SK-N-SH treated with all-trans-retinoic acid at 6 μM for 48 hours (cell line): ENCODE results near the gene INHBC.

Experiments used
- ISL1 ChIP-seq: fragments of 250-450 bp; sonication (Bioruptor Pico); IDR thresholded peaks from 2 replicates; pipeline ENCODE4 v2.1.2; 2022; ENCODE audit warnings: mild to moderate bottlenecking, moderate library complexity
- OSR1 ChIP-seq: fragments of 250-450 bp; sonication (Bioruptor Pico); IDR thresholded peaks from 2 replicates; pipeline ENCODE4 v1.8.0; 2022; ENCODE audit warnings: moderate library complexity, mild to moderate bottlenecking, inconsistent platforms
- ZFP3 ChIP-seq: fragments of 250-450 bp; sonication (Bioruptor Pico); IDR thresholded peaks from 2 replicates; pipeline ENCODE4 v1.5.0; 2020; ENCODE audit warnings: mild to moderate bottlenecking, moderate library complexity

DNA sequence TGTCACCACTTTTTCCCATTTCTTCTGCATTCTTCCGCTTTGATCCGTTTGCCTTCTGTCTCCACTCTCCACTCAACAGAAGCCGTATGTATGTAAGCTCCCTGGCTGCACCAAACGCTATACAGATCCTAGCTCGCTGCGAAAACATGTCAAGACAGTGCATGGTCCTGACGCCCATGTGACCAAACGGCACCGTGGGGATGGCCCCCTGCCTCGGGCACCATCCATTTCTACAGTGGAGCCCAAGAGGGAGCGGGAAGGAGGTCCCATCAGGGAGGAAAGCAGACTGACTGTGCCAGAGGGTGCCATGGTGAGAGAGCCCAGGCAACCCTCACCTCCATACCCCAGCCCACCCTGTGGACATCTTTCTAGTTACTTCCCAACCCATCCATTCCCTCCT lies 33.3 kb downstream of the INHBC start:
- TF ChIP-seq OSR1 (CRISPR knock-in tag) (no peak), ISL1 (CRISPR knock-in tag) (no peak), ZFP3 (no peak)
